ENCODE measurements around the gene SEMA3A.

The SEMA3A gene

GRCh38 chr7:84200859-84201258 lies 6.3 kb upstream of the SEMA3A start:
- in situ Hi-C loops (cut with MboI; ENCODE audit: low pct_unique_long_range_greater_than_20kb, low sequenced_read_pairs), result no loop called here
- no peak for DNase-seq

- in situ Hi-C loops (cut with MboI; ENCODE audit: low pct_unique_long_range_greater_than_20kb, low sequenced_read_pairs), result no loop called here
- no peak for DNase-seq
Measured at GRCh38 chr7:84199216-84199615, 4.6 kb upstream of the SEMA3A start.

GRCh38 chr7:84196084-84196503 lies 1.5 kb upstream of the SEMA3A start:
- peak; percentile 55 for DNase-seq
- in situ Hi-C loops (cut with MboI; ENCODE audit: low pct_unique_long_range_greater_than_20kb, low sequenced_read_pairs), result no loop called here

GRCh38 chr7:84195295-84196060 lies 889 bp upstream of the SEMA3A start:
- DNase-seq, result peak; percentile 31
- in situ Hi-C loops (cut with MboI; ENCODE audit: low pct_unique_long_range_greater_than_20kb, low sequenced_read_pairs), result no loop called here

- no peak for DNase-seq
- in situ Hi-C loops (cut with MboI; ENCODE audit: low pct_unique_long_range_greater_than_20kb, low sequenced_read_pairs), result no loop called here
Measured at GRCh38 chr7:84193747-84194146, 842 bp downstream of the SEMA3A start.

GRCh38 chr7:84191842-84192241 lies 2.7 kb downstream of the SEMA3A start:
- in situ Hi-C loops (cut with MboI; ENCODE audit: low pct_unique_long_range_greater_than_20kb, low sequenced_read_pairs), result no loop called here
- DNase-seq, result no peak

GRCh38 chr7:84191261-84191660 lies 3.3 kb downstream of the SEMA3A start:
- in situ Hi-C loops (cut with MboI; ENCODE audit: low pct_unique_long_range_greater_than_20kb, low sequenced_read_pairs), result no loop called here
- DNase-seq, result no peak

GRCh38 chr7:84190016-84190705 lies 4.4 kb downstream of the SEMA3A start:
- in situ Hi-C loops (cut with MboI; ENCODE audit: low pct_unique_long_range_greater_than_20kb, low sequenced_read_pairs), result no loop called here
- DNase-seq, result no peak

GRCh38 chr7:84188786-84189405 lies 5.7 kb downstream of the SEMA3A start:
- in situ Hi-C loops (cut with MboI; ENCODE audit: low pct_unique_long_range_greater_than_20kb, low sequenced_read_pairs), result no loop called here
- peak; percentile 18 for DNase-seq

- in situ Hi-C loops (cut with MboI; ENCODE audit: low pct_unique_long_range_greater_than_20kb, low sequenced_read_pairs), result no loop called here
- no peak for DNase-seq
Measured at GRCh38 chr7:84187813-84188510, 6.6 kb downstream of the SEMA3A start.

GRCh38 chr7:84187087-84187805 lies 7.3 kb downstream of the SEMA3A start:
- in situ Hi-C loops (cut with MboI; ENCODE audit: low pct_unique_long_range_greater_than_20kb, low sequenced_read_pairs), result no loop called here
- no peak for DNase-seq

GRCh38 chr7:84183741-84184140 lies 10.8 kb downstream of the SEMA3A start:
- in situ Hi-C loops (cut with MboI; ENCODE audit: low pct_unique_long_range_greater_than_20kb, low sequenced_read_pairs), result no loop called here
- no peak for DNase-seq

- in situ Hi-C loops (cut with MboI; ENCODE audit: low pct_unique_long_range_greater_than_20kb, low sequenced_read_pairs), result no loop called here
- DNase-seq, result no peak
Measured at GRCh38 chr7:84182301-84182700, 12.3 kb downstream of the SEMA3A start.

- in situ Hi-C loops (cut with MboI; ENCODE audit: low pct_unique_long_range_greater_than_20kb, low sequenced_read_pairs), result no loop called here
- DNase-seq, result no peak
Measured at GRCh38 chr7:84181628-84182027, 13.0 kb downstream of the SEMA3A start.

- in situ Hi-C loops (cut with MboI; ENCODE audit: low pct_unique_long_range_greater_than_20kb, low sequenced_read_pairs), result no loop called here
- no peak for DNase-seq
Measured at GRCh38 chr7:84177758-84178412, 16.7 kb downstream of the SEMA3A start.

- in situ Hi-C loops (cut with MboI; ENCODE audit: low pct_unique_long_range_greater_than_20kb, low sequenced_read_pairs), result no loop called here
- DNase-seq, result no peak
Measured at GRCh38 chr7:84176716-84177115, 17.9 kb downstream of the SEMA3A start.

- no peak for DNase-seq
- in situ Hi-C loops (cut with MboI; ENCODE audit: low pct_unique_long_range_greater_than_20kb, low sequenced_read_pairs), result no loop called here
Measured at GRCh38 chr7:84175461-84175860, 19.1 kb downstream of the SEMA3A start.

- in situ Hi-C loops (cut with MboI; ENCODE audit: low pct_unique_long_range_greater_than_20kb, low sequenced_read_pairs), result no loop called here
- DNase-seq, result no peak
Measured at GRCh38 chr7:84170646-84171045, 23.9 kb downstream of the SEMA3A start.

- DNase-seq, result no peak
- in situ Hi-C loops (cut with MboI; ENCODE audit: low pct_unique_long_range_greater_than_20kb, low sequenced_read_pairs), result no loop called here
Measured at GRCh38 chr7:84162584-84162983, 32.0 kb downstream of the SEMA3A start.
